Measurements from ENCODE around the gene C3orf85.

Gene C3orf85

GRCh38 chr3:109154979-109155378 is 18.5 kb downstream of the C3orf85 start:
- no peak for DNase-seq

GRCh38 chr3:109155828-109156227 is 19.3 kb downstream of the C3orf85 start:
- DNase-seq, result no peak

DNA sequence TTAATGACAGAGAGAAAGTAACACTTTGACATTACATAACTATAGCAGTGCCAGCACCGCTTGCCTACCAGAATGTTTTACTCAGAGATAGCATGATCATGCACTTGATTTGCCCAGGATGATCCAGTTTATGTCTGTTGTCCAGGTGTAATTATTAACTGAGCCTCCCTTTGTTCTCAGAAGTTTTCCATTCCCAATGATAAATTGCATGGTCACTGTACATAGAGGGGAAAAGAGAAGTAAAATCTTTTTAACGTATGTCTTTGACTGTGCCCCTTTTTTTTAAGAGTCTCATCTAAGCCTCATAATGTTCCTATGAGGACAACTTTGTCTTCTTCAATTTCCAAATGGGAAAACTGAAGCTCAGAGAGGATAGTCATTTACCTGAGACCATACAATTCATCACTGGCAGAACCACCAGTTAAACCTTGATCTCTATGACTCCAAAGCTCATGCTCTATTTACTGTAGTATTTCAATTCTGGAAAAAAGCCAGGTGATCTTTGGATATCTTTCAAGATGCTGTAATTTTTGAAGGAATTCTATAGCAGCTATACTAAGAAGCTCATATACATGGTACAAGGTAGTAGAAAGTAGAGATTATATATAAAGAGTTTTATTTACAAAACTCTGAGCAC is 25.1 kb downstream of the C3orf85 start:
- DNase-seq, result no peak

- no peak for DNase-seq
These were observed 29.4 kb downstream of the C3orf85 start for GRCh38 chr3:109165905-109166304.

DNA sequence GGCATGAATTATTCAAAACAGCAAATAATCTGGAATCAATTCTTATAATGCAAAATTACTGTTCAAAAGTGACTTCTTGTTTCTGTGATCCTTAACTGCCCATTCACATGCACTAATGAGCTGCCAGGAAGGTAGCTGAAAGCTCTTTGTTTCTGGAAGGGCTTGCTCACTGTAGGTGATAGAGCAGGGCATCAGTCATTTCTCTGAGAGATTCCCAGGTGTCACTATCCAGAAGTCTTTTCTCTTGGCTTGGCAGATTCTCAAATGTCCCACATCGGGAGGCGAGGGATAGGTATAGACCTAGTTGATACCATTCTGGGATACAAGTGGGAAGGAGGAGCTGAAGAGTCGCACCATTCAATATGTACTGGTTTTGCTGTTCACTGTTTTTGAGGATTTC is 35.0 kb downstream of the C3orf85 start:
- DNase-seq, result no peak

DNA sequence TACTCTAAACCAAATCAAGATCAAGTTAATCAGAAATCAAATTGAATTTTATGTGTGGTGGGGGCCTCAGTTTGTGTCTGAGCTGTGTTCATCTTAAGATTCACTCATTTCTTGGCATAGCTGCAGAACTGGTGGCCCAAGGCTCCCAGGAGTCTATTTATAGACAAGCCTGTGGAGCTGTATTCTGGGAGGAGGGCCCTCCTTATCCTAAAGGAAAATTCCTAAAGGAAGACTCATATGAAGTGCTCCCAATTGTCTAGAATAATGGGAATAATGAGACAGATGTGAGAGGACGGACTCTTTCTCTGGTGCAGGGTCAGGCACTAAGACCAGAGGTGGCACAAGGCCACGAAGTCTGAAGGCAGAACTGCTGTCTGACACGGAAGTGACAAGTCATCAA is 38.9 kb downstream of the C3orf85 start:
- DNase-seq, result no peak

DNA sequence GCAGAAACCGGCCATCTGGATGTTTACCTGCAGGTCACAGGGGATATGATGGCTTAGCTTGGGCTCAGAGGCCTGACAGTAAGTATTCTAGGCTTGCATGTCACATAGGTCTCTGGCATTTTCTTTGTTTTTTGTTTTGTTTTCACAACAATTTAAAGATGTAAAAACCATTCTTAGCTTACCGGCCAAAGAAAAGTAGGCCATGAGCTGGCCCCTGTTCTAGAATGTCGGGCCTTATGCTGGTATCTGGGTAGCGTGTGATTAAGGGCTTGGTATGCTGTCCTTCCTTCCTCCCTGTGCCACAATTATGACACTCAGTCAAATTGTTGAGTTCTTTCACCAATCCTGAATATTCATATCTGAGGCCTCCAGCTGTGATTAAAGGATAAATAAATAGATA is 40.2 kb downstream of the C3orf85 start:
- no peak for DNase-seq

DNA sequence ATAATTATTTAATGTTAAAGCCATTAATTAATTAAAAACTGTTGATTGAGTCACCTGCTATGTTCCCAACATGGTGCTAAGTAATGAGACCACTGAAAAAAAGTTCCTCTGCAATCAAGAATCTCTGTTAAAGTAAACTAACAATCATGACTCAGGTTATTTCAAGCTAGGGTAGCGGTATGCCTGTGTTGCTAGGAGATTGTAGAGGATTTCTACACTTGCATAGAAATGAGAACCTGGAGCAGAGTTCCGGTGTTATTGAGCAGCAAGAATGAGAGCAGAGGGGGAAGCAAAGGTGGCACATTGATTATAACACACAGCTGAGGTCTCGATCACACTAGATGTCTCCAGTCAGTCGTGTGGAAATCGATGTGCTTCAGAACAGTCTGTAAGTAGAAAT is 41.4 kb downstream of the C3orf85 start:
- DNase-seq, result no peak

GRCh38 chr3:109178708-109179107 is 42.2 kb downstream of the C3orf85 start:
- DNase-seq, result no peak

DNA sequence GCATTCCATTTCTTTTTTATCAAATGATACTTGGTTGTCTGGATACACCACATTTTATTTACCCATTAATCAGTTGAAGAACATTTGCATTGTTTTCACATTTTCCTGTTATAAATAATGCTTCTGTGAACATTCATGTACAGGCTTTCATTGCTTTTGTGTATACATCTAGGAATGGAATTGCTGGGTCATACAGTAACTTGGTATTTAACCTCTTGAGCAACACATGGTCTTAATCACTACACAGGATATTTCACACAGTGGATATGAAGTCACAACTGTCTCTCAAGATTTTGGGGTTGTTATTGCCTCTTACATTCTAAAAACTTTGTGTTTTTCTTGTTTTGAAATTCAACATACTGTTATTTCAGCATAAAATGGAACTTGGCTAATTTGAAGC is 48.2 kb downstream of the C3orf85 start:
- no peak for DNase-seq

- DNase-seq, result no peak
These were observed 50.9 kb downstream of the C3orf85 start for GRCh38 chr3:109187390-109187789.

GRCh38 chr3:109188741-109189140 is 52.2 kb downstream of the C3orf85 start:
- no peak for DNase-seq

GRCh38 chr3:109191421-109191820 is 54.9 kb downstream of the C3orf85 start:
- no peak for DNase-seq

GRCh38 chr3:109195815-109196214 is 59.3 kb downstream of the C3orf85 start:
- no peak for DNase-seq
